ENCODE data around the gene RPS19.

DNA sequence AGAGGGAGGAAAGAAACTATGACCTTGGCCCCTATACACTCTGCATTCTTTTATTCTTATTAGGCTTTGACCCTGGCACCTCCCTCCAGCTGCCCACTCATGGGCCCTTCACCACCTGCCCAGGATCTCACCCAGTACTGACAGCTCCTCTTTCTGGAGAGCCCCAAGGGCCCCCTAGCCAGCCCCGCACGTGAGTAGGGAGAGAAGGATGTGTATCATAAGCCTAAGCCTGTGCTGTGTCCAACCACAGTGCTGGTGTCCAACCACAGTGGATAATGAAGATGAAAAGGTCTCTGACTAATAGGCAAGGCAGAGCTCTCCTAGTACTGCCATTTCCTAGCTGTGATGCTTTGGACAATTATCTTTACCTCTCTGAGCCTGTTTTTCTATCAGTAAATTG, 11.0 kb upstream of the RPS19 start:
- TF ChIP-seq POLR2AphosphoS5 (IDR thresholded peaks at IDR 0.05; ENCODE audit: low read depth, low read length) (no peak), SIN3A (IDR thresholded peaks at IDR 0.05; ENCODE audit: borderline replicate concordance, insufficient read depth, low read length) (no peak)
- TF ChIP-seq, protein P1, sequence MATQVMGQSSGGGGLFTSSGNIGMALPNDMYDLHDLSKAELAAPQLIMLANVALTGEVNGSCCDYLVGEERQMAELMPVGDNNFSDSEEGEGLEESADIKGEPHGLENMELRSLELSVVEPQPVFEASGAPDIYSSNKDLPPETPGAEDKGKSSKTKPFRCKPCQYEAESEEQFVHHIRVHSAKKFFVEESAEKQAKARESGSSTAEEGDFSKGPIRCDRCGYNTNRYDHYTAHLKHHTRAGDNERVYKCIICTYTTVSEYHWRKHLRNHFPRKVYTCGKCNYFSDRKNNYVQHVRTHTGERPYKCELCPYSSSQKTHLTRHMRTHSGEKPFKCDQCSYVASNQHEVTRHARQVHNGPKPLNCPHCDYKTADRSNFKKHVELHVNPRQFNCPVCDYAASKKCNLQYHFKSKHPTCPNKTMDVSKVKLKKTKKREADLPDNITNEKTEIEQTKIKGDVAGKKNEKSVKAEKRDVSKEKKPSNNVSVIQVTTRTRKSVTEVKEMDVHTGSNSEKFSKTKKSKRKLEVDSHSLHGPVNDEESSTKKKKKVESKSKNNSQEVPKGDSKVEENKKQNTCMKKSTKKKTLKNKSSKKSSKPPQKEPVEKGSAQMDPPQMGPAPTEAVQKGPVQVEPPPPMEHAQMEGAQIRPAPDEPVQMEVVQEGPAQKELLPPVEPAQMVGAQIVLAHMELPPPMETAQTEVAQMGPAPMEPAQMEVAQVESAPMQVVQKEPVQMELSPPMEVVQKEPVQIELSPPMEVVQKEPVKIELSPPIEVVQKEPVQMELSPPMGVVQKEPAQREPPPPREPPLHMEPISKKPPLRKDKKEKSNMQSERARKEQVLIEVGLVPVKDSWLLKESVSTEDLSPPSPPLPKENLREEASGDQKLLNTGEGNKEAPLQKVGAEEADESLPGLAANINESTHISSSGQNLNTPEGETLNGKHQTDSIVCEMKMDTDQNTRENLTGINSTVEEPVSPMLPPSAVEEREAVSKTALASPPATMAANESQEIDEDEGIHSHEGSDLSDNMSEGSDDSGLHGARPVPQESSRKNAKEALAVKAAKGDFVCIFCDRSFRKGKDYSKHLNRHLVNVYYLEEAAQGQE (IDR thresholded peaks at IDR 0.05; ENCODE audit: insufficient read depth in 1 of 2, low read depth in 2 of 2, low read length in 2 of 2) = no peak
